ENCODE data around the gene NT5M.

- TF ChIP-seq CTCF (conservative IDR thresholded peaks at IDR 0.05; ENCODE audit: low read depth, low read length) (peak; percentile 99), EZH2 (IDR thresholded peaks at IDR 0.05; ENCODE audit: low read length, unreplicated experiment) (no peak), EZH2phosphoT487 (IDR thresholded peaks at IDR 0.05; ENCODE audit: borderline replicate concordance, low read length) (no peak)
Observed at GRCh38 chr17:17356149-17356930, 53.2 kb downstream of the NT5M start.
